Right lung (tissue), 5 donors: ENCODE data around the gene COL7A1. TPM values are rescaled to one million over a fixed set of nuclear protein-coding genes. Genes with fewer than 3 reads are reported as not detected.
"Not testable (repeated sequence)": the region's sequence is repeated elsewhere in the genome, so short reads cannot be mapped to it uniquely, and the experiment has no call there.

ENCODE experiments used
- DNase-seq, 2 donors: peaks; one replicate each; pipeline ENCODE4 v3.0.0-alpha.2; 2013
- polyA plus RNA-seq, 5 donors: library from polyadenylated mRNA; unstranded; fragments of 120-200 nt; gene quantifications; one replicate each; pipeline versions ENCODE4 v1.2.1 to v1.2.3, GENCODE V29; 2013; ENCODE audit warnings: inconsistent platforms in 1 of 5, low replicate concordance in 1 of 5; ENCODE audit not compliant: insufficient read length in 5 of 5, insufficient read depth in 1 of 5

COL7A1 gene
- polyA plus RNA-seq, 5 donors = 4.4 to 12.9 (median 9.3) TPM

DNA sequence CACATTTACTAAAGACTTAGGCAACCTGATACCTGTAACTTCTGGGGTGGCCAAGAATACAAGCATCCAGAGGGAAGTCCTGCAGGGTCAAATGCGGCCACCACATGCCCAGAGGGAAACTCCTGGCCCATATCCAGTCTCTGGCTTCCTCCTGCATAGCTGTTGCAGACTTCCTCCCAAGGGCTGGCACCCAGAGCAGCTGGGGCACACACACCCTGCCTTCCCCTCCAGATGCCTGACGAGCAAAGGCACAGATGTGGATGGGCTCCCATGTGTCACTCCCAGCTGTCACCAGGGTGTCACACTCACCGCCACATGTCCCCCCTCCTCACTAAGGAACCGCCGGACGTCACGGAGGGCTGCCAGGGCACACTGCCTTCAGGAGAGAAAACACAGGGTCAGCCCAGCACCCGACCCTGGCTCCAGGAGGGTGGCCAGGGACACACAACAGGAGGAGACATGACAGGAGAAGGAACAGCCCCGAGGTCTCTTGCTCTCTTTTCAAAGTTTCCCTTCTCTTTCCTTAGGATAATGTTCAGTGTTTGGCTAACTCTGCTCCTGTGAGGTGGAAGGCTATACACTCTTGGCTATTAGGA is 51.8 kb downstream of the COL7A1 start:
- no peak for DNase-seq

DNA sequence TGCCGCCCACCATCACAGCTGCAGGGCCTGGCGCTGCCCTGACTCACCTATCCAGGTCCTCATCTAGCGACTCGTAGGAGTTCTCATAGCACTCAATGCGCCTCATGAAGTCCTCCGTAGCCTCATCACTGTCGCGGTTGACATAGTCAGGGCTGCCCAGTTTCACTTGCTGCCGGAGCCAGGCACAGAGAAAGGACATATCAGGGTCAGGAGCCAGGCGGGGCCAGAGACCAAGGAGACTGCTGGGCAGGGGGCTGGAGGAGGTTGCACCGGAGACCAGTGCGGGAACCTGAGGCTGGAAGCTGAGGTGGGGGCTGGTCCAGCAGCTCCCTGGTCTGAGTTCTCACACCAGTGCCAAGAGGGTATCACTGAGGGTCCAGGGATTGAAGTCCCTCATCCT is 56.7 kb downstream of the COL7A1 start:
- DNase-seq = no peak

DNA sequence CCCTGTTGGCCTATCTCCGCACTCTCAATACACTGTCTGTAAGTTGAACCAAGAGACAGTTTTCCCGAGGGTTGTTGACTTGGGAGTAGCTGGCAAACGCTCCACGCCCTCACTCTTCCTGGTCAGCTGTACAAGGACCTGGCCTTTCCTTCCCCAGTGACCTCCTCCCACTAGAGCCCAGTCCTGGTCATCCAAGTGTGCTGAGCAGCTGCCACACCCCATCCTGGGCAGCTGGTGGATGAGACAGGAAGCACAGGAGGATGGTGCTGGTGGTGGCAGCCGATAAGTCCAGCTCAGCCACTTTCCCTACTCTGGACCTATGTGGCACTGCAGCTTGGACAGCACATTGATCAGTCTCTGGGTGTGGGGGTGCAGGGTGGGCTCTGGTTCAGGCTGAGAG is 58.3 kb downstream of the COL7A1 start:
- no peak for DNase-seq

- DNase-seq = no peak
Measured at GRCh38 chr3:48536116-48536515, 59.0 kb downstream of the COL7A1 start.

- no peak for DNase-seq
Measured at GRCh38 chr3:48535578-48535977, 59.6 kb downstream of the COL7A1 start.

DNA sequence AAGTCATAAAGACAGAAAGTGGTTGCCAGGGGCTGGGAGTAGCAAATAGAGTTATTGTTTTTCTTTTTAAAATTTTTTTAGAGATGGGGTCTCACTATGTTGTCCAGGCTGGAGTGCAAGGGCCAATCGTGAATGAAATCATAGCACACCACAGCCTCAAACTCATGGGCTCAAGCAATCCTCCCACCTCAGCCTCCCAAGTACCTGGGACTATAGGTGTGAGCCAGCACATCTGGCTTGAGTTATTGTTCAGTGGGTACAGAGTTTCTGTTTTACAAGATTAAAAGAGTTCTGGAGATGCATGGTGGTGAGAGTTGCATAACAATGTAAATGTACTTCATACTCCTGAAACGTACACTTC is 62.2 kb downstream of the COL7A1 start:
- no peak for DNase-seq

DNA sequence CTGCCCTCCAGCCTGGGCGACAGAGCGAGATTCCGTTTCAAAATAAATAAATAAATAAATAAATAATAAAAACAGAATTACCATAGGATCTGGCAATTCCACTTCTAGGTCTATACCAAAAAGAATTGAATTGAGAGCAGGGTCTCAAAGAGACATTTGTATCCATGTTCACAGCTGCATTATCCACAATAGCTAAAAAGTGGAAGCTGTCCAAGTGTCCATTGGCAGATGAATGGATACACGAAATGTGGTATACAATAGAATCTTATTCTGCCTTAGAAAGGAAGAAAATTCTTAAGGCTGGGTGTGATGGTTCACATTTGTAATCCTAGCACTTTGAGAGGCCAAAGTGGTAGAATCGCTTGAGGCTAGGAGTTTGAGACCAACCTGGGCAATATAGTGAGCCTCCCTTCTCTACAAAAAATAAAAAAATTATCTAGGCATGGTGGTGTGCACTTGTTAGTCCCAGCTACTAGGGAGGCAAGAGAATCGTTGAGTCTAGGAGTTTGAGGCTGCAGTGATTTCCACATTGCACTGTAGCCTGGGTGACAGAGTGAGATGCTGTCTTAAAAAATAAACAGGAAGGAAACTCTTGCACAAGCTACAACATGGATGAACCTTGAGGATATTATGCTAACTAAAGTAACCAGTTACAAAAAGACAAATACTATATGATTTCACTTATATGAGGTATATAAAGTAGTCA is 62.7 kb downstream of the COL7A1 start:
- DNase-seq = no peak

- not testable (repeated sequence) for DNase-seq
Measured at GRCh38 chr3:48530701-48531100, 64.4 kb downstream of the COL7A1 start.

- no peak for DNase-seq
Measured at GRCh38 chr3:48528754-48529153, 66.4 kb downstream of the COL7A1 start.

DNA sequence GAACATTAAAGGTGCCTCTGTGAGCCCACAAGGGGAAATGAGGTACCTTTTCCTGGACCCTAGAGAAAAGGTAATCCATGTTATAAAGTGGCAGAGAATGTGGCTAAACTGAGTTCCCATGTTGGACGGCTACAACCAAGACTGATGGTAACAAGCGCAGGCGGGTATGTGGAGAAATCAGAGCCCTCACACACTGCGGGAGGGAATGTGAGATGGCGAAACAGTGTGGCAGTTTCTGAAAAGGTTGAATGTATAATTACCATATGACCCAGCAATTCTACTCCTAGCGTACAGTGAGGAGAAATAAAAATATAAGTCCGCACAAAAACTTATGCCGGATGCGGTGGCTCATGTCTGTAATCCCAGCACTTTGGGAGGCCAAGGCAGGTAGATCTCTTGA is 67.1 kb downstream of the COL7A1 start:
- DNase-seq = no peak

- DNase-seq = no peak
Measured at GRCh38 chr3:48524970-48525369, 70.2 kb downstream of the COL7A1 start.

DNA sequence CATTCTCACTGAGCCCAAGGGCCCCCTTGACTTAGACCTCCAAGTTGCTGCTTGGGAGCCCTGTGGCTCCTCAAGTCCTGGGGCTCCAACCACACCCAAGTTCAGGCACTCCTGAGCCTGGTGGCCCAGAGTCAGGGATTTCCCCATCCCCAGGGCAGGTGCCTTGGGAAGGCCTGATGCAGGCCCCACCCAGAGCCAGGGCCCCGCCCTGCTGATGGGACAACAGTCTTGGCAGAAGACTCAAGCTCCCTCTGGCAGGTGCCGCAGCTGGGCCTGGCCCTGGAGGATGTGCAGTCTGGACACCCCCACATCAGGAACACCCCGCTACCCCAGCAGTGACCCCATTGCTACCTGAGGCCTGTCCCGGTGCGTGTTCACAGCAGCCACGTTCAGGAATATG is 73.5 kb downstream of the COL7A1 start:
- DNase-seq = no peak

- DNase-seq = no peak
Measured at GRCh38 chr3:48519277-48519643, 75.9 kb downstream of the COL7A1 start.

GRCh38 chr3:48518638-48519276 is 76.4 kb downstream of the COL7A1 start:
- DNase-seq = no peak

DNA sequence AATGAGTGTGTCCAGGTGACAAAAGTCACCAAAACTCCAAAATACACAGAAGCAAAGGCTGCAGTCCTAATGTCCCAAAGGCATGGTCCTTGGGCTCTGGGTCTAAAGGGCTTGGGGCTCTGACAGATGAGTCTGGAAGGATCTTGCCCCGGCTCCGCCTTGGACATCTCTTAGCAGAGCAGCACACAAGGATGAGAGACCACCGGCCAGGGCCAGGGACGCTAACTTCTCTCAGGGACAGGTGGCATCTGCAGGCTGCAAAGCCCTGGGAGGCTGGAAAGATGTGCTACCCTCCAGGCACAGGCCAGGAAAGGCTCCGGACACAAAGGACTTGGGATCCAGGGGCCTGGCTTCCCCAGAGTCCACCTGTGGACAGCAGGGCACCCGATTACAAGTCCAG is 77.1 kb downstream of the COL7A1 start:
- DNase-seq = no peak

DNA sequence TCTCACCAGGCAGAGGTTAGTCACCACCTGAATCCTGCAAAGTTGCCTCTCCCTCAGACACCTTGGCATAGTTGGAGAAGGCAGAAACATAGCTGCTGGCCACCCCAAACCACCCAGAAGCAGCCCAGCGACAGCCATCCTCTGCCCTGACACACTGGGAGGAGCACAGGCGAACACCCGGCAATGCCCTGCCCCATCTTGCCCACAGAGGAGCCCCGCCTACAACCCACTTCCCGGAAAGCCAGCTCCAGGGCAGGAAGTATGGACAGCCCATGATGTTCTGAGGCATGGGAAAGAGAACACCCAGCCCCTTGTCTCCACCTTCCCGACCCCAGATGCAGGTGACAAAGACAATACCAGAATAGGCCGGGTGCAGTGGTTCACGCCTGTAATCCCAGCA is 78.6 kb downstream of the COL7A1 start:
- no peak for DNase-seq

GRCh38 chr3:48514431-48515227 is 80.5 kb downstream of the COL7A1 start:
- no peak for DNase-seq

Other genes with a start within 250 kb of the COL7A1 start
- gene FBXW12, start 223.1 kb downstream of the COL7A1 start, polyA plus RNA-seq = under 1 TPM; 0.29 to 0.46 (median 0.34) TPM
- 100 to 1,000 TPM in 3 of 5 donors, 10 to 100 TPM in 2; 77.3 to 119 (median 107) TPM for gene PLXNB1, start 165.2 kb downstream of the COL7A1 start, polyA plus RNA-seq
- gene CCDC51, start 155.2 kb downstream of the COL7A1 start, polyA plus RNA-seq = 10 to 100 TPM; 14.3 to 16.4 (median 14.7) TPM
- gene TMA7, start 155.1 kb downstream of the COL7A1 start, polyA plus RNA-seq = 100 to 1,000 TPM; 254 to 310 (median 266) TPM
- 10 to 100 TPM; 10.7 to 14.0 (median 12.8) TPM for gene ATRIP, start 148.6 kb downstream of the COL7A1 start, polyA plus RNA-seq
- gene SHISA5, start 91.2 kb downstream of the COL7A1 start, polyA plus RNA-seq = 100 to 1,000 TPM in 3 of 5 donors, 10 to 100 TPM in 2; 88.9 to 126 (median 102) TPM
- gene PFKFB4, start 38.5 kb downstream of the COL7A1 start, polyA plus RNA-seq = 10 to 100 TPM in 1 of 5 donors, 1 to 10 TPM in 4; 5.5 to 10.9 (median 7.5) TPM
- gene UCN2, start 31.5 kb downstream of the COL7A1 start, polyA plus RNA-seq = under 1 TPM in 3 of 5 donors, not detected in 2; 0.17 to 0.33 (median 0.22) TPM
- gene UQCRC1, start 14.3 kb upstream of the COL7A1 start, polyA plus RNA-seq = 100 to 1,000 TPM; 141 to 169 (median 147) TPM
- gene TMEM89, start 26.4 kb upstream of the COL7A1 start, polyA plus RNA-seq = under 1 TPM in 1 of 5 donors, not detected in 4; 0.24 TPM
- gene SLC26A6, start 40.1 kb upstream of the COL7A1 start, polyA plus RNA-seq = 10 to 100 TPM; 11.5 to 17.7 (median 16.7) TPM
- 1 to 10 TPM in 1 of 5 donors, under 1 TPM in 4; 0.56 to 1.5 (median 0.99) TPM for gene CELSR3, start 67.6 kb upstream of the COL7A1 start, polyA plus RNA-seq
- 10 to 100 TPM; 13.0 to 21.2 (median 18.4) TPM for gene NCKIPSD, start 90.6 kb upstream of the COL7A1 start, polyA plus RNA-seq
- 100 to 1,000 TPM; 204 to 224 (median 221) TPM for gene IP6K2, start 121.9 kb upstream of the COL7A1 start, polyA plus RNA-seq